Activated CD4-positive, alpha-beta T cell treated with anti-CD3 and anti-CD28 coated beads for 48 hours (primary cell): Measurements from ENCODE around the gene NPY4R2.
"Not testable (repeated sequence)": the region's sequence is repeated elsewhere in the genome, so short reads cannot be mapped to it uniquely, and the experiment has no call there.

ENCODE experiments used
- DNase-seq: peaks from one replicate; pipeline ENCODE4 v3.0.0-alpha.2; 2020

NPY4R2 gene

GRCh38 chr10:47933462-47933861 is 15.0 kb downstream of the NPY4R2 start:
- not testable (repeated sequence) for DNase-seq

DNA sequence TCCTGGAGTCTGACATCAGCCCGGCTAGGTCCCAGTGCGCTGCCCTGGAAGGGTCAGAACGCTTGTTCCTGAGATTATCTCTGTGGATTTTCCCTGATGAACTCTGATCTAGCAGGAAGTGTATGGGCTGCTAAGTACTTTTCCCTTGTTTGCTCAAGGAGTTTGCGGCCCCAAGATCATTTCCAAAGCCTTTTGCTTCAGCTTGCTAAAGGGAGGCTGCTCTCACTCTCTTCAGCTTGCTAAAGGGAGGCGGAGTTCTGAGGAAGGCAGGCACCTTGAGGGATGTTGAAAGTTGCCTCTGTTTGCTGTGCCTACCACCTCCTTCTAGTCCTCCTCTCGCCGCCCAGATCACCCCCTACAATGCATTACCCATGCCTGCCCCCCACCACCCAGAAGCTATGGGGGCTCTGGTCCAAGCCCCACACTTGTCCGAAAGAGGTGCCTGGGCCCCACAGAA is 18.3 kb downstream of the NPY4R2 start:
- DNase-seq = not testable (repeated sequence)

- not testable (repeated sequence) for DNase-seq
Measured at GRCh38 chr10:47937634-47938033, 19.2 kb downstream of the NPY4R2 start.

GRCh38 chr10:47940821-47941220 is 22.4 kb downstream of the NPY4R2 start:
- DNase-seq = not testable (repeated sequence)

GRCh38 chr10:47941379-47941778 is 22.9 kb downstream of the NPY4R2 start:
- DNase-seq = not testable (repeated sequence)

DNA sequence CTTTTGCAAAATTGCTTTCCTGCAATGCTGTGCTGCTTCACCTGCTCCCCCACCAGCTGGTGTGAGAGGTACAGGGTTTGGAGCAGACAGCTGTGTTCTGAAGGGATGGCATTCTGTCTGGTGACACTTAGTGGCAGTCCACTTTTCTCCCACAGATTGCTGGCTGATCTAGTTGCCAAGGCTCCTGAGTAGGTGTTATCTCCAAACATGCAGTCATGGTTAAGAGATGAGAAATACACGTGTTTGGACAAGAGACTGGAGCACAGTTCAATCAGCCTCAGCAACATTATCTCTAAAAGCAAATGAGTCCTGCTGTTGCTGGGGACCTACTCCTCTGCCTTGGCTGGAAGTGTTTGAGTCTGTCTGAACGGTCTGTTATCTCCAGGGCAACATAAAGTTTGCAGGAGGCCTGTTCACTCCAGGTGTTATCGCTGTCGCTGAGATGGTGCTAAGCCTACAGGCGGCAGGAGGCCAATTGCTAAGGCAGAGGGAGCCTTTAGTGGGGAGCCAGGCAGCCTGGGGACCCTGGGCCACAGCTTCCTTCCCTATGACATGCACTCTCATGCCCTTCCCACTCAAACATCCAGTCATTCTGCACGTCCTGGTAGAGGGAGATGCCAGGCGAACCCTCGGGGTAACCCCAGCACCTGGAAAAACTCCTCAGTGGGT is 24.0 kb downstream of the NPY4R2 start:
- not testable (repeated sequence) for DNase-seq

- not testable (repeated sequence) for DNase-seq
Measured at GRCh38 chr10:47943328-47943727, 24.9 kb downstream of the NPY4R2 start.

- not testable (repeated sequence) for DNase-seq
Measured at GRCh38 chr10:47947424-47947823, 29.0 kb downstream of the NPY4R2 start.

DNA sequence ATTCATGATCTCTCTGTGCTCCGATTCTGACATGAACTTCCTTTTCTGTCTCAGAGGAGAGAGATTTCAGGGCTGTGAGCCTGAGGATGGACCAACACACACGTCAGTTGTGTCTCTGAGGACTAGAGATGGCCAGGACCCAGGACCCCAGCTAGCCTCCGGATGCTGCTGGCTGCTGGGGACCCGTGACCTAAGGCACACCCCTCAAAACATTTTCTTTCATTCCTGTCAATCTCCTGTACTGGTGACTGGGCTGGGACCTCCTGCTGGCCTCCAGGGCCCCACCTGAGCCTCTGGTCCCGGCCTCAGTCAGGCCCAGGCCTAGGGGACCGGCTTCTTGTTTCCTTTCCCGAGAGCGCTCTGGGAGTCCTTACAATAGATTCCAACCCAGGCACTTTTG is 38.7 kb downstream of the NPY4R2 start:
- DNase-seq = not testable (repeated sequence)

DNA sequence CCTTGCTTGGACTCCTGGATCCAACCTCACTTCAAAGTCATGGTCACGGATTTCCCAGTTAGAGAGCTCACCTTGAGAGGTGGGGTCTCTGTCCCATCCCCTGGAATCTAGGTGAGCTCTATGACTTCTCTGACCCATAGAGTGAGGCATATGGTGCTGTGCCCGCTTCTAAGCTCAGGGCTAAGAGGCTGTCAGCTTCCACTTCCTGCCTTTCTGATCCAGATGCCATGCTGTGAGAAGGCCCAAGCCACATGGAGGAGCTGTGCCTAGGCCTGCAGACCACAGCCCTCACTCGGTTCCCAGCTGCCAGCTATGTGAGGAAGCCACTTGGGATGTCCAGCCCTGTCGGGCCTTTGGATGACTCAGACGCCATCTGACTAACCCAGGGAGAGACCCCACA is 41.2 kb downstream of the NPY4R2 start:
- not testable (repeated sequence) for DNase-seq

GRCh38 chr10:47960699-47961098 is 42.2 kb downstream of the NPY4R2 start:
- not testable (repeated sequence) for DNase-seq

DNA sequence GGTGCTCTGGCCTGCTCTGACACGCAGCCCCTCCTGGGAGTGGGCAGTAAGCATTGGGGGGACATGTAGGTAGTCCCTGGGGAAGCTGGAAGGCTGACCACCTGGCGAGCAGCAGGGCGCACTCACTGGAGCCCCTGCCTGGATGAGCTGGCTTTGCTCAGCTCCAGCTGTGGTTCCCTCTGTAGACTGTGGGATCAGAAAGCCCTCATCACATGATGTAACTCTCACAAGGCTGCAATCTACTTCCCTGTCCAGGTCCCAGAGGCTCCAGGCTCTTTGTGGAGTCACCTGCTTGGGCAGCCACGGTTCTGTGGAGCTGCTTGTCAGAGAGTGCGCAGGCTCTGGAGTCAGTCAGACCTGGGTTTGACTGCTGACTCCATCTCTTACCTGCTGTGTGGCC is 44.3 kb downstream of the NPY4R2 start:
- not testable (repeated sequence) for DNase-seq

DNA sequence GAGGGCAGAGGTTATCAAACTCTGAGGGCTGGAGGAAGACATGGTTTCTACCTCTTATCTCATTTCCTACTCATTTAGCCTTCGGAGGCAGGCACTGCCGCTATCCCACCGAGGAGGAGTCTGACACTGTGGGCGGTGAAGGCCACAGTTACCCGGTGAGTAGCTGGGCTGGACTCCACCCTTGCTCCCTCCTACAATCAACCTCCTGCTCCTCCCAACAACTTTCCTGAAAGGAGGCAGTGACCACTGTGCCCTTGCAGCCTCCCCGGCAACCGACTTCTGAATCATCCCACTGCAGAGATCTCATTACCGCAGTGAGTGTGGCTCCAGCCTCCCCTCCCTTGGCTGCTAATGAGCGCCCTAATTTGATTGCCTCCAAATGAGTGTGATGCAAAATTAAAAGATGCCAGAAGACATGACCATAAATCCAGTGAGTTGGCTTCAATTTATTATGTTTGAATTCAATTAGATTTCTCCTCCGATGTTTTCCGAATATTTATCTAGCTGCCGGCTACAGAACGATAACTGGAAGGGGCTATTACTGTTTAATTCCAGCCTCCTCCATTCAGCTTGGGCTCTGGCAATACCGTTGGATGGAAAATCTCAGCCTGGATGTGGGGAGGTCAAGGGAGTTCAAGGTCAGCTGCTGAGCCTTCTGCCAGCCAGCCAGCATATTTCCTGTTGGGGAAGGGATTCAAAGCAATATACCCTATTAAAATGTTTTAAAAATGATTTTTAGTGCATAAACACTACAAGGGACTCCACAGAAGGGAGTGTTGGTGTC is 46.0 kb downstream of the NPY4R2 start:
- DNase-seq = not testable (repeated sequence)

GRCh38 chr10:47968988-47969387 is 50.5 kb downstream of the NPY4R2 start:
- not testable (repeated sequence) for DNase-seq

- not testable (repeated sequence) for DNase-seq
Measured at GRCh38 chr10:47970047-47970446, 51.6 kb downstream of the NPY4R2 start.

DNA sequence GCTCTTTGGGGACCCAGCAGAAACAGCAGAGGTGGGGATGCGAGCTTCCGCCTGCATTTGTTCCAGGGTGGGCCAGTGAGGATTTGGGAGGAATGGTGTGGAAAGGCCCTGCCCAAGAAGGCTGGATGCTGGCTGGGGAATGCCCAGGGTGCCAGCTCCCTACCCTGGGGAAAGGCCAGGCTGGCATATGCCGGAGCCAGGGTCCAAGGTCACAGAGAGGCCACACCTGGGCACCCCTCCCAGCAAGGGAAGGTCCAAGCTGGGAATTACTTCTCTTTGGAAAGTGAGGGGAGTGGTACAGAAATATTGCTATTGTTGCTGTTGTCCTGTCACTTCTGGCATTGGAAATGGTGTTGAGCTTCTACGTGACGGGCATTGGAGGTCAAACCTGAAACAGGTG is 53.1 kb downstream of the NPY4R2 start:
- not testable (repeated sequence) for DNase-seq

- DNase-seq = not testable (repeated sequence)
Measured at GRCh38 chr10:47972077-47972476, 53.6 kb downstream of the NPY4R2 start.
